Stimulated activated CD4-positive, alpha-beta T cell treated with anti-CD3 and anti-CD28 coated beads, Interleukin-2, amount 100 ng/mL, for 48 hours (primary cell): ENCODE data around the gene IGF1.
"Not testable (repeated sequence)": the region's sequence is repeated elsewhere in the genome, so short reads cannot be mapped to it uniquely, and the experiment has no call there.

Experiments used
- DNase-seq, 2 donors: peaks; one replicate each; pipeline ENCODE4 v3.0.0-alpha.2; 2020

Gene IGF1

DNA sequence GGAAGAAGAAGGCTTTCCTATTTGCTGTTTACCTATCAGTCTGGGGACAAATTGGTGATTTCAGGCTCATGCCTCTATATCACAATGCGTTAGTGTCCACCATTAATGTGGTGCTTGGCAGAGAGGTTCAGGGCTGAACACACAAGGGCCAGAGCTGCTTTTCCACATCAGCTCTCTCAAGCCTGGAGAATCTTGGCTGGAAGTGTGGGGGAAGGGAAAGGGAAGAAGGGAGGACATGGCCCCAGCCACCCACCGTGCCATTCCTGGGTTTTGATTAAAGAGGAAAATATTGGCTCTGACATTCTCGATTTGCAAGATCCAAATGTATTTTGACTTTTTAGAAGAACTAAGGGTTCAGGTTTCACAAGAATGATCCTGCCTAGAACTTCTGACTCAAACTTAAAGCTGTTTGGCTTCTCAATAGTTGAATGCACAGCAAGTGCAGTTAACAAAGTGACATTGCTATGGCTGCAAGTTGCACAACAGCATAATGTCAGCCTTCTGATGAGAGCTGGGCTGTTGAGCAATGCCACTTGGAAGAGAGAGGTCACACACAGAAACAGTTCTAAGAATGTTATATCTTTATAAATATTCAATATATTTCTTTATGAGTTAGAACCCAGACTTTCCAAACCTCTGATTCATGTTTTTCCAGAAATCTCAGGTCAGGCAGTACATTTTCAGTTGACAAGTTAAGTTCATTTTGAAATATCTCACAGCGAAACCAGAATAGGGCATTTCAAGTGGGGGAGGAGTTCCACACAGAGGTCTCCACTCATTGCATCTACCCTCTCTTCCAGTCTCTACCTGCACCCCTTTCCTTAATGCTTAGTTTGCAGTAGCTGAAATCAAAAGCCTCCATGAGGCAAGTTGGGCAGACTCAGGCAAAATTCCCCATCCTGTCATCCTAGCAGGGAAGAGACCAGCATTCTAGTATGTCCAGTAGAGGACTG lies 25.3 kb downstream of the IGF1 start:
- no peak for DNase-seq

DNA sequence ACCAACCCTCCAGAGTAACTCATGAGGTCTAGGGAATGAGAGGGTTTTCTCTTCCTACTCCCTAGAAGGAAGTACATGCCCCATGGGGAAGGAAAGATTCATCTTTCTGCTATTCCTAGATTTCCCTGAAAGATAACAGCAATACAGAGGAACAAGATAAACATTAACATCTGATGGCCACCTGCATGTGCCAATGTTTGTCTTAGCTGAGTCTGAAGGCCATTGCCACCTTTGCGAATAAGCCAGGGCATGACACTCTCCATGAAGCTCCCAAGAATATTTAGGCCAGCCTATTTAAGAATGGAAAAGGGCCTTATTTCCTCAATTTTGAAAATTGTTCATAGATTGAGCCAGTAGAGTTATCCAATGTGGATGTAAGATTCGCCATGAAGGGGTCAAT lies 26.0 kb downstream of the IGF1 start:
- DNase-seq: no peak

DNA sequence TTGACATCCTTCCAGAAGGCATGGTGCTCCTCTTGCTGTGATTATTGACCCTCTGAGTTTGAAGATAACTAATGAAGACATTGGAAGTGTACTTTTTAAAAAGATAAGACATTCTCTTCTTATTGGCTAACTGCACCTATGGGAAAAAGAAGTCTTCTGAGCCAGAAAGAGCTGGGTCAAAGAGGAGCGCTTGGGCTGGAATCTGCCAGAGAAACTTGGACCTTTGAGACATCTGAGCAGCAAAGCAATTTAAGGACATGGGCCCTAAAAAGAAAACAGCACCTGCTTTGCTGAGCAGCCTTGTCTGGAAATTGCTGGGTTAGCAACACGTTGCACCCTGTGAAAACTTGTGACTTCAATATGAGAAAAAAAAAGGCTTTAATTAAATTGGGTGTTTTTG lies 27.8 kb downstream of the IGF1 start:
- DNase-seq: no peak

DNA sequence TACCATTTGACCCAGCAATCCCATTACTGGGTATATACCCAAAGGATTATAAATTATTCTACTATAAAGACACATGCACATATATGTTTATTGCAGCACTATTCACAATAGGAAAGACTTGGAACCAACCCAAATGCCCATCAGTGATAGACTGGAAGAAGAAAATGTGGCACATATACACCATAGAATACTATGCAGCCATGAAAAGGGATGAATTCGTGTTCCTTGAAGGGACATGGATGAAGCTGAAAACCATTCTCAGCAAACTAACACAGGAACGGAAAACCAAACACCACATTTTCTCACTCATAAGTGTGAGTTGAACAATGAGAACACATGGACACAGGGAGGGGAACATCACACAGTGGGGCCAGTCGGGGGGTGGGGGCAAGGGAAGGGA lies 31.3 kb downstream of the IGF1 start:
- DNase-seq: not testable (repeated sequence)

DNA sequence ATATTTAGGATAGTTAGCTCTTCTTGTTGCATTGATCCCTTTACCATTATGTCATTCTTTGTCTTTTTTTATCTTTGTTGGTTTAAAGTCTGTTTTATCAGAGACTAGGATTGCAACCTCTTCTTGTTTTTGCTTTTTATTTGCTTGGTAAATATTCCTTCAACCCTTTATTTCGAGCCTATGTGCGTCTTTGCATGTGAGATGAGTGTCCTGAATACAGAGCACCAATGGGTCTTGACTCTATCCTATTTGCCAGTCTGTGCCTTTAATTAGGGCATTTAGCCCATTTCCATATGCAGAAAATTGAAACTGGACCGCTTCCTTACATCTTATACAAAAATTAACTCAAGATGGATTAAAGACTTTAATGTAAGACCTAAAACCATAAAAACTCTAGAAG lies 32.9 kb downstream of the IGF1 start:
- DNase-seq: not testable (repeated sequence)

DNA sequence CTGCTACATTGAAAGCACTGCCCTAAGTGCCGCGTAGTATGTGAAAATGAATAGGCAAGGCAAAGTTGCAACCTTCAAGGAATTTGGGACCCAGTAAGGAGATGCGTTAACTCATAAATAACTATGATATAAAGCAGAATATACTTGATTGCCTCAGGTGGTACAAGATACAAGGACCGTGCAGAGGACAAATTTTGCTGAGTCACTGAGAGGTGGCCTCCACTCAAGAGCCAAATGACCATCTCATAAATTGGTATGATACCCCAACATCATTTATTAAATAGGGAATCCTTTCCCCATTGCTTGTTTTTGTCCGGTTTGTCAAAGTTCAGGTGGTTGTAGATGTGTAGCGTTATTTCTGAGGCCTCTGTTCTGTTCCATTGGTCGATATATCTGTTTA lies 35.7 kb downstream of the IGF1 start:
- DNase-seq: no peak

DNA sequence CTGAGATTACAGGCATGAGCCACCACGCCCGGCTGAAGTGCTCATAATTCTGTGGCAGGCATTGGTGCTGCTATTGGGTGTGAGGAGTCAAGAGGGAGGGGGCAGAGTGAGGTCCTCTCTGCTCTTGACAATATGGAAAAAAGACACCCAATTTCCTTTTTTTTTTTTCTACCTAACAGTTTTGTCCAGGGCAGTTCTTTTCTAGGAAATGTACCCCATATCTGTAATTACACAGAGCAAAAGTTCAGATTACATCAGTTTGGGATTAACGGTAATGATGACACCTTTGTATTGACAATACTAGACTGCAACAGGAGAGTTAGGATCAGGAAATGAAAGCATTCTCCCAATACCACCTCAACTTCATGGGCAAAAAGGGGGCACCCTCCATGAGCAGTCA lies 36.3 kb downstream of the IGF1 start:
- DNase-seq: no peak

DNA sequence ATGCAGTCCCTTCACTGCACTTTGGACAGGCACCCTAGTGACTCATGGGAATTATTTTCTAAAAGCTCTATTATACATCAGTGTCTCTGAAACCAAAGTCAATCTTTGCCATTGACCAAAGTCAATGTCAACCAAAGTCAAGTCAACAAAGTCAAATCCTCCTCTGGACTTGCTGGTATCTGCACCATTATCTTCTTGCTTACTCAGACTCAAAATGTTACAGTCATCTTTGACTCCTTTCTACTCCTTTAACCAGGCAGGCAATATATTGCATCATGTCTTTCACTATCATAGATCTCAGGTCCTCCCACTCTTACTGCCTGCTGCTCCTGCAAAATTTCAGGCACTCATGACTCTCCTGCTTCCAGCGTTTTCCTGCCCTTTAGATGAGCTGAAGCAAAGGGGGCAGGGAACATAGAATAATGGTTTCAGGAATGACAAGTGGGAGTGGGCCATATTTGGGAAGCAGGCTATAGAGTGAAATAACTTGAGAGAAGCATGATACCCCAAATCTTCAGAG lies 39.2 kb downstream of the IGF1 start:
- DNase-seq: no peak

DNA sequence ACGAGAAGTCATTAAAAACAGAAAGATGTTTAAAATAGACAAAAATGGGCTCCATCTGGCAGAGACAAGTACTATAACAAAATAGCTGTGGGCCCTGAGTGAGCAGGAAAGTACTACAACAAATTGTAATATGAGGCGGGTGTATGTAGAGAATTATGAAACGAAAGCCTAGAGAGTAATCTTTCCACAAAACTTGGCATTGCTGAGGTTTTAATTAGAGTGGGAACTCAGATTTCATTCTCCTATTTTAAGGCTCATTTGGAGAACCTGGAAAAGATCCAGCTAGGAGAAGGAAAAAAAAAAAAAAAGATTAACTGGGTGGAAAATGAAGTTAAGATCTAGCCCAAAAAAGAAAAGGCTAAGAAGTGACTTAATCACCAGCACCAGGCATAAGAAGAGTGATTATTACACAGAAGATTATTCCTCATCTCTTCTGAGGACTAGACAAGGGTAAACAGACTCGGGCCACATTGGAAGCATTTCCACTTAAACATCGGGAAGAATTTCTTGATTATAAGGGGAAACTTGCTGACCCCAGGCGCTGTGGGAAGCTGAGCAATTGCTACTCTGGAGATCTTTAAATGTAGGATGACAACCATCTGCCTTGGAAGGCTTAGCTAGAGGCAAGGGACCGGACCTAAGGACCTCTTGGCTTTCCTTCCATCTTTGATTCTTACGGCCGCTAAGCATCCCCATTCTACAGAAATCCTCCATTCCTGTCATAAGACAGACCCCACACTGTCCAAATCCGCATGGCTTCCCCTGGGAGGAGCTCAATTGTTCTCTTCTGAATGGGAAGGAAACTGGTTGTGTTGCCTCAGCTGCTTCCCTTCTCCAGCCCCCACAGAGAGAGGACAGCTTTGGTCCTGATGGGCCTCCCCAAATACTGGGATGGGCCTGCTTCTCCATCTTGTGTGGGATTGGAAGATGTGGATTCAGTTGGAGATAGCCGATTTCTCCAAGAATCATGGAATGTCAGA lies 40.6 kb downstream of the IGF1 start:
- DNase-seq: no peak

DNA sequence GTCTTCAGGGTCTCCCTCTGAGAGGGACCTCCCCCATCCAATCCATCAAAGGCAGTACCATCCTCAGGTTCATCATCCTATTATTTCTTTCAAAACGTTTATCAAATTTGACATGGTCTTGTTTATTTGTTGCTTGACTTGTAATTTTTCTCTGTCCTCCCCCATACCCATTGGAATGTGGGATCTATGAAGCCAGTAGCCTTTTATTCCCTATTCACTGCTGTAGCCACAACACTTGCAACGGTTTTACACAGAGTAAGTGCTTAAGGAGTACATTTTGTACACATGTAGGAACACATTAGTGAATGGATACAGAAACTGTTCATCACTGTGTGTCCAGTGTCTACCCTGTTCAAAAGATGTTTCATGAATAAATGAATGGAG lies 41.5 kb downstream of the IGF1 start:
- DNase-seq: no peak

DNA sequence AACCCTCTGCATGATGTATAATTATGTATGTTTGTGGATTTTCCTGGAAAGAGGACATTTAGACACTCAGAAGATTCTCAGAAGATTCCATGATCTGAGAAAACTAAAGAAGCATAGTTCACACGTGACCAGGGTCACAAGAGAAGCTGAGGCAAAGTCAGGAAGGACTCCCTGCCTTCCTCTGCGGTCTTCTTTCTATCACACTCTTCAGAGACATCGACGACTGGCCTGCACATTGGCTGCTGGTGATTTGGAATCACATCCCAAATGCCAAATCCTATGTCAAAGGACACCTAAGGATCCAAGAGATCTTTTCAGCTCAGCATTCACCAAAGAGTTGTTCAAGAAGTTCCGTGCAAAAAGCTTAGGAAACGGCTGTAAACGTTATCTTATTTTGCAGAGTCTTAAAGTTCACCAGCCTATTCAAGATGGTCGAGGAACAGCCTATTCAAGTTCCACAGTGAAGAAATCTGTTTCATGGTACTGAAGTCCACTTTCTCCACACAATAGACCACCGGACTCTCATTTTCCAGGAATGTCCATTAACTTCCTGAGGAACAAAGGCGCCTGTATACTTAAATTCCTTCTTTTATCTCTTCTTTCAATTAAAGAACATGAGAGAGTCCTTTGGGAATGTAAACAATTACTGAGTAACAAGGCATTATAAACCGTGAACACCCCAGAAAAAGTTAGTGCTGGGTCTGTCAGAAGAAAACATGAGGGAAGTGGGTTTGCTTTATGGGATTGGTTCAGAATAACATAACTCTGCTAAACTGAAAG lies 42.1 kb downstream of the IGF1 start:
- no peak for DNase-seq

DNA sequence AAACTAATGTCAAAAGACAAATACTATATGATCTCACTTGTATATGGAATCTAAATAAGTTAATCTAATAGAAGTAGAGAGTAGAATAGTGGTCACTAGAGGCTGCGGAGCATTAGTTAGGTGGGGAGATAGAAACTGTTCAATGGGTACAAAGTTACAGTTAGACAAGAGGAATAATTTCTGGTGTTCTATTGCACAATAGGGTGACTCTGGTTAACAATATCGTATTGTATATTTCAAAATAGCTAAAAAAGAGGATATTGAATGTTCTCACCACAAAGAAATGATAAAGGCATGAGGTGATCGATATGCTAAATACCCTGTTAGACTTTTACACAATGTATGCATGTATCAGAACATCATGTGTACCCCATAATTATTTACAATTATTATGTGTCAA lies 42.9 kb downstream of the IGF1 start:
- no peak for DNase-seq

DNA sequence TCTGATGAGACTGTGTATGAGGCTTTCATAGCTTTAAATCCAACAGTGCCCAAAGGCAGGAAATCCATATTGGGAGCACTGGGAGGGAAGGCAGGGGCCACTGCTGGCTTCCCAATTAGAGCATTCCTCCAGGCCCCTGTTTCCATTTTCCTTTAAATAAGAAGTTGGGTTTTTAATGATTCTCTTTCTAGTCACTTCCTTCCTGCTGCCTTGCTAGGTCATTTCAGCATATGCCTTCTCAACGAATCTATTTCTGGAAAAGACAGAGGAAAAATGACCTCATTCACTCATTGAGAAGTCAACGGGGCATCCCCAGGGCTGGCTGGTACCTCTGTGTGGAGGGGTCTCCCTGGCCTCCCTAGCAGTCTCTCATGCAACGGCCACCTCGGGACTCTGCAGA lies 43.5 kb downstream of the IGF1 start:
- DNase-seq: no peak

DNA sequence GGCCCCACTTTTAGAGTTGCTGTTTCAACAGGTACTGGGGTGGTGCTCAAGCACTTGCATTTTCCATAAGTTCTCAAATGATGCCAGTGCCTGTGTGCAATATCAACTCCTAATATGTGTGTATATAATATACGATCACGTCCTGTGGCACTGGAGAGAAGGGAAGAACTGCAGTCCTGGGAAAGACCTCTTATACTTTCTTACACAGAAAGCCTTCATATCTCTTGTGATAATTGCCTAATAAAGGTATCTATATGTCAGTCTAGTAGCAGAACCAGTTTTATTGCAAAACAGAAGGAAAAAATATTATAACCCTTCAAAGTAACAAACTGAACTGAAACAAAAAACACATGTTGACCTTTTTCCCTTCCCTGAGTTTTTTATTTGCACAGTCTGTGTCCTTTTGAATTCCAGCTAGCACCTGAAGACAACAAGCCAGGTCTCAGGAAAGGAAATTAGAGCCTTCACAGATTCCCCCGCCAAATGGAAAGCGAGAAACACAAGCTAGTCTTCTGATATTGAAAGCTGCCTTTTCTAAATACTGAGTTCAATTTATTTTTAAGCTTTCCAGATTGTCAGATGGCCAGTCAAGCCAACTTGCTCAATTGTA lies 44.4 kb downstream of the IGF1 start:
- no peak for DNase-seq

DNA sequence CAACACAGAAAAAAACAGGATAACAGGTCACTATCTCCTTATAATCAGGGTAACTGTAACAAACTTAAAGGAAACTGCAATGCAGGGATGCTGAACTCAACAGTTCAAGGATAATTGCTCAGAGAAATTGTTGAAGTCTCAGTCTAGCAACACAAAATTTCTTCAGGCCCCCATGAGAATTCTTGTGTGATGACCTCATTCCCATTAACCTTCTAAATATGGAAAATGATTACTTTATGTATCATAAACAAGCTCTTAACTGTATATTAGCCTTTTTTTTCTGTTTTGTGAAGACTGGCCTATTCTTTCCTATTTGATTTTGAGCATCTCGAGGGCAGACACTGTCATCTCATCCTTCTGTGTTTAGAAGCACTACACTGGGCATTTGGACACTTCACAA lies 47.1 kb downstream of the IGF1 start:
- no peak for DNase-seq

DNA sequence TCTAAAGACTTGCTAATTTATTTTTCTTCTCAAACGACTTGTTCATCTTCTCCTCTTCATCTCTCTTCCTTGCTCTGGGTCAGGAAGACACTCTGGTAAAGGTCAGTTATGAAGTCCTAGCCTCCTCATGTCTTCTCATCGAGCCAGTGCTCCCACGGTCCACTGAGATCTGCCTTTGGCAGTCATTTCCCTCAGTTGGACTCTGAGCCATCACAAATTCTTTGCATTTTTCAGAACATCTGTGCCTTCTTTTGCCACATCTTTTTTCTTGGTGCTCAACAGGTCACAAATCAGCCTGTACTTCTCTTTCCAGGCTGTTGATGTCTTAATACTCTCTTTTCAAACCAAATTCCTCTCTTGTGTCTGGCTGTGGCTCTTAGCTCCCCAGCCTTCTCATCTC lies 49.7 kb downstream of the IGF1 start:
- no peak for DNase-seq

DNA sequence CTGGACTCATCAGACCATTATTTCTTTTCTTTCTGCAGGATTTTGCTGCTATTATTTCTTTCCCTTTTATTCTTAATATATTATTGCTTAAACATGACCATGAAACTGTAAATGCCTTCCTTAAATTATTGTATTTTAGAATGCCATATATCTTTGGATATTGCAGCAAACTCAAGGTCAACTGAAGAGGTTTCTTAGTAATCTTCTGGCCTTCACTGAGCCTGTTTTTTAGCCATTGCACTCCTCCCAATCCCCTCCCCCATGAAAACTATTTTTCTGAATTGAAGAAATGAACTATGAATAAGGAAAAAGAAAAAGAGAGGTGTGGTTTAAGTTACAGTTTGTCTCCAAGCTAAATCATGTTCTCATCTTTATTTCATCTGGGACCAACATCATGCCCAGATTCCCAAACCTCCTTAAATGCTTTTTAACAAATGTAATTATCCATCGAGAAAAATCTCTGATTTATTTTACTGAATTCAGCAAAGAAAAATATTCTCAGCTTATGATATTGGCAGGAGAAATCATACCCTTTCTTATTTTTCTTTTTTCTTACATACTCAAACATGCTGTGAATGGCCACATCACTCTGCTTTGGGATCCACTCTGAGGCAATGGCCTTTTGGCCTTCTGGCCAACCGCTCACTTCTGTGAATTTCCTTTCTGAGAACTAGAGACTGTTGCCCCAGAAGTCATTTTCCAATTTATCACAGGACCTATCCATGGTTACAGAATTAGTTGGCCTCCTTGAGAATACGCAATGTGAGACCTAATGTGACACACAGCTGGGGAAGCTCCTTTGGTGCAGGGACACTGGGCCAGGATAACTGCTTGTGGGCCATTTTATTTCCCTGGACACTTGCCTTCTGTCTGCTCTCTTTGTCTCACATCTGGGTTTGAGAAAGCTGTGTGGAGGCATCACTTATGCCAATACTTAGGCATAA lies 50.9 kb downstream of the IGF1 start:
- DNase-seq: no peak

DNA sequence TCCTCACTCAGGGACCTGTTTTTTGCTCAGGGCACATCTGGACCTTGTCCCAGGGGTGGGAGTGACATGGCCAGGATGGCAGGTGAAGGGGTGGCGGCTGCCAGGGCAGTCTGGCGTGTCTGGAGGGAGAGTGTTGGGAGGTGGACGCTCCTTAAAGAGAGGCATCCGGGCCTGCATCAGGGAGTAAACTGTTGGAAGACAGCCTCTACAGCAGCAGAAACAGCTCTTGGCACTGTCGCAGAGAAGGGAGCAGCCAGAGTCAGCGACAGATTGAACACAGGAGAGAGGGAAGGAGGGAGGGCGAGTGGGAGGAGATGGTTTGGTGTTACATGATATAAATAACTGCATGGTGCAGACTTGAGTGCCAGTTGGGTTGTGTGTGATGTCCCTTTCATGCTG lies 52.8 kb downstream of the IGF1 start:
- DNase-seq: no peak

DNA sequence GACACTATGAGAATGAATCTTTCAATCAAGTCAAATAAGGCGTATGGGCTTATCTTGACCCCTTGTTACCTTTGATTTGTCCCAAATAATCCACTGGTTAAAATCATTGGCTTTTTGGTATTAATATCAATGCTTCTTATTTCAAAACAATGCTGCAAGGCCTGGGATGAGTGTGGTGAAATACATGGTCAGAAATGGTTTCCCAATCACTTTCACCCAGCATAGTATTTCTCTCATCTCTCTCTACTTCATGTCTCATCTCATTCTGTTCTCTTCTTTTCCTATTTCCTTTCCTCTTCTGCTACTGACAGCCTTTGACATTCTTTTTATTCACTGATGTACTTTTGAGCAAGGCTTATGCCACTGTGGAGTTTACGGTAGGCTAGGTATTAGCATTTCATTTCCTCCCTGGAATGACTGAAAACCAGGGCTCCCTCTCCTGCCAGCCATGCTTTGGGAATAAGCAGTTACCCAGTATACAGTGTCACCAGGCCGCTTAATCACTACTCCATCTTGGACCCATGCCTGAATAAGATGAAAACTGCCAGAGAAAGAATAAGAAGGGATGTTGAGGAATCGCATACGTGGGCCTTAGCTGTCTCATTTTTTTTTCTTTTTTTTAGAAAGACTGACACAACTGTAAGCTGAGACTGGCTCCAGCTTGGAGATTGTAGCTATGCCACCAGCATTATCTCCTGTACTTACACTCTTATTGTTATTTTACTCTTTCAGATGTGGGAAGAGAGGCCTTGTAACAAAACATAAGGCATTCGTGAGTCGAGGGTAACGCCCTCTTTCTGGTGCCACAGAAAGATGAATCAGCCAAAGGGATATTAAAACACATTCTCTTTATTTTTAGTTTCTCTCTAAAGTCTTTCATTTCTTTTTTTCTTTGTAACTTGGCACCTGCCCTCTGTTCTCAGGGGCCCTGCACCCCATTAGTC lies 53.5 kb downstream of the IGF1 start:
- DNase-seq: no peak
